Gastroesophageal sphincter (tissue), 3 donors: ENCODE data around the gene GSTCD.

ENCODE experiments used
- CTCF ChIP-seq, 4 experiments: fragments of 200-600 bp in 2 of 4; fragments of 450-650 bp in 2 of 4; sonication (generic) in 1 of 4; IDR thresholded peaks; one replicate each; pipeline ENCODE4 v1.5.1; 2017 to 2019; ENCODE audit warnings: antibody characterized with exemption in 4 of 4, mild to moderate bottlenecking in 2 of 4, moderate library complexity in 2 of 4
- EP300 ChIP-seq: sonication (generic); formaldehyde crosslinking; IDR thresholded peaks from one replicate; pipeline ENCODE4 v1.6.1; 2017; ENCODE audit warnings: antibody characterized with exemption, mild to moderate bottlenecking

DNA sequence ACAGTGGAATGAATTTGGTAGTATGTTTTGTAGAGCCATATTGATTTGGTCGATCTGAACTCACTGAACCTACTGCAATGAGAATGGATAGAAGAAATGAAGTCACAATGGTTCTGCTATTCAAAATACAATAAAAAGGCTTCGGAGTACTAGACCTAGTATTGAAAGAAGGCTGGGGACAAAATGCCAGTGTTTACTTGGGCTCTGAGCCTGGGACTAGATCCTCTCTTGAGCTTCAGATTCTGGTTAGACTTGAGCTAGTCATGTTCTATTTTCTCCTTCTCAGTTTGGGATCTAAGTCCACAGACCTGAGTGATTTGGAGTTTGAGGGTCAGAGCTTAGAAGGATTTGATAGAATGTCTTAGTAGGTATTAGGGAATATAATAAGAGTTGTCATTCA lies 10.0 kb upstream of the GSTCD start:
- no peak for TF ChIP-seq CTCF (IDR thresholded peaks at IDR 0.05)
- no peak for TF ChIP-seq EP300
